Measurements from ENCODE around the gene PTPRM. TPM values are rescaled to one million over a fixed set of nuclear protein-coding genes. Genes with fewer than 3 reads are reported as not detected.

Gene PTPRM
- total RNA-seq, 1 experiment from 2014 or later = not detected

GRCh38 chr18:8241731-8242130, 674.6 kb downstream of the PTPRM start:
- Histone ChIP-seq H3K4me3 (ENCODE audit: low read depth, low read length, poor library complexity, severe bottlenecking) (no peak overlapping the region), H3K27me3 (replicated peaks; ENCODE audit: insufficient read depth, low read depth, low read length, poor library complexity) (no peaks in the 10 kb centered on the region), H3K36me3 (ENCODE audit: insufficient read depth, low read length, poor library complexity, severe bottlenecking) (no peaks in the 10 kb centered on the region), H3K4me1 (ENCODE audit: insufficient read depth, low read length, poor library complexity, severe bottlenecking) (no peaks in the 10 kb centered on the region), H3K9me3 (ENCODE audit: low read depth, low read length, poor library complexity, severe bottlenecking) (no peaks in the 10 kb centered on the region), H3K27ac (ENCODE audit: low read depth, low read length, poor library complexity, severe bottlenecking) (no peak overlapping the region)
- ChIA-PET POLR2A (ENCODE audit: low non-redundant PET) (no interaction called here), CTCF (no interaction called here)
- no peak for DNase-seq (ENCODE audit: low spot score)
- intact Hi-C loops (cut with micrococcal nuclease; ENCODE audit: unreplicated experiment) = no loop called here
- no TSS peak for BruUV-seq (replicated peaks)
- TF ChIP-seq EZH2 (IDR thresholded peaks at IDR 0.05; ENCODE audit: borderline replicate concordance, low read depth, low read length, poor library complexity, severe bottlenecking) = no peak
- no peak for TF ChIP-seq CTCF (conservative IDR thresholded peaks at IDR 0.05; ENCODE audit: low read depth, low read length)

- POLR2A ChIA-PET (ENCODE audit: low non-redundant PET) = no interaction called here
- intact Hi-C loops (cut with micrococcal nuclease; ENCODE audit: unreplicated experiment) = no loop called here
- CTCF ChIA-PET = no interaction called here
- H3K27ac ChIP-seq (ENCODE audit: low read depth, low read length, poor library complexity, severe bottlenecking) = no peak overlapping the region
- no peaks in the 10 kb centered on the region for H3K4me1 ChIP-seq (ENCODE audit: insufficient read depth, low read length, poor library complexity, severe bottlenecking)
- H3K36me3 ChIP-seq (ENCODE audit: insufficient read depth, low read length, poor library complexity, severe bottlenecking) = no peaks in the 10 kb centered on the region
- H3K27me3 ChIP-seq (replicated peaks; ENCODE audit: insufficient read depth, low read depth, low read length, poor library complexity) = no peaks in the 10 kb centered on the region
- no peak for TF ChIP-seq CTCF (conservative IDR thresholded peaks at IDR 0.05; ENCODE audit: low read depth, low read length)
- TF ChIP-seq EZH2 (IDR thresholded peaks at IDR 0.05; ENCODE audit: borderline replicate concordance, low read depth, low read length, poor library complexity, severe bottlenecking) = no peak
- no peak overlapping the region for H3K4me3 ChIP-seq (ENCODE audit: low read depth, low read length, poor library complexity, severe bottlenecking)
- no peaks in the 10 kb centered on the region for H3K9me3 ChIP-seq (ENCODE audit: low read depth, low read length, poor library complexity, severe bottlenecking)
- BruUV-seq (replicated peaks) = no TSS peak
- no peak for DNase-seq (ENCODE audit: low spot score)
Observed at GRCh38 chr18:8242151-8242696, 675.1 kb downstream of the PTPRM start.

- no peaks in the 10 kb centered on the region for H3K9me3 ChIP-seq (ENCODE audit: low read depth, low read length, poor library complexity, severe bottlenecking)
- no peaks in the 10 kb centered on the region for H3K27me3 ChIP-seq (replicated peaks; ENCODE audit: insufficient read depth, low read depth, low read length, poor library complexity)
- ChIA-PET CTCF (no interaction called here), POLR2A (ENCODE audit: low non-redundant PET) (no interaction called here)
- no peak overlapping the region for H3K4me3 ChIP-seq (ENCODE audit: low read depth, low read length, poor library complexity, severe bottlenecking)
- no TSS peak for BruUV-seq (replicated peaks)
- no peak overlapping the region for H3K27ac ChIP-seq (ENCODE audit: low read depth, low read length, poor library complexity, severe bottlenecking)
- no peak for TF ChIP-seq CTCF (conservative IDR thresholded peaks at IDR 0.05; ENCODE audit: low read depth, low read length)
- no peak for TF ChIP-seq EZH2 (IDR thresholded peaks at IDR 0.05; ENCODE audit: borderline replicate concordance, low read depth, low read length, poor library complexity, severe bottlenecking)
- no peak for DNase-seq (ENCODE audit: low spot score)
- H3K36me3 ChIP-seq (ENCODE audit: insufficient read depth, low read length, poor library complexity, severe bottlenecking) = no peaks in the 10 kb centered on the region
- intact Hi-C loops (cut with micrococcal nuclease; ENCODE audit: unreplicated experiment) = no loop called here
- H3K4me1 ChIP-seq (ENCODE audit: insufficient read depth, low read length, poor library complexity, severe bottlenecking) = no peaks in the 10 kb centered on the region
Observed at GRCh38 chr18:8247700-8248099, 680.6 kb downstream of the PTPRM start.
